Transverse colon (tissue), 4 donors: ENCODE measurements around the gene PPM1K. TPM values are rescaled to one million over a fixed set of nuclear protein-coding genes. Genes with fewer than 3 reads are reported as not detected.

Experiments
- DNase-seq: peaks from one replicate; pipeline ENCODE4 v3.0.0-alpha.2; 2019
- H3K27ac ChIP-seq, 4 donors: fragments of 200-600 bp; sonication (generic); 2 replicates each; pipeline ENCODE4 v1.5.1; 2016 to 2018; ENCODE audit warnings: inconsistent platforms in 4 of 4
- H3K27me3 ChIP-seq: fragments of 200-600 bp; sonication (generic); 2 replicates; pipeline ENCODE4 v1.5.1; 2017; ENCODE audit warnings: inconsistent platforms
- H3K36me3 ChIP-seq, 4 donors: fragments of 200-600 bp; sonication (generic); 2 replicates each; pipeline ENCODE4 v1.5.1; 2017 to 2019; ENCODE audit warnings: inconsistent platforms in 4 of 4
- H3K4me1 ChIP-seq, 4 donors: fragments of 200-600 bp; sonication (generic); 2 replicates each; pipeline ENCODE4 v1.5.1; 2017 to 2020; ENCODE audit warnings: inconsistent platforms in 4 of 4
- H3K4me3 ChIP-seq, 4 donors: fragments of 200-600 bp; sonication (generic); 1 replicate in 1 of 4; 2 replicates in 3 of 4; pipeline versions ENCODE4 v1.5.1 to v1.6.1; 2017 to 2019; ENCODE audit warnings: inconsistent platforms in 4 of 4
- H3K9me3 ChIP-seq, 2 donors: fragments of 200-600 bp; sonication (generic); 2 replicates each; pipeline ENCODE4 v1.5.1; 2017 to 2019; ENCODE audit warnings: inconsistent platforms in 2 of 2
- EP300 ChIP-seq: sonication (generic); formaldehyde crosslinking; IDR thresholded peaks from one replicate; pipeline ENCODE4 v1.6.1; 2017; ENCODE audit warnings: antibody characterized with exemption, low read depth
- POLR2A ChIP-seq: fragments of 450-650 bp; IDR thresholded peaks from one replicate; pipeline ENCODE4 v1.6.1; 2016; ENCODE audit warnings: antibody characterized with exemption, mild to moderate bottlenecking, moderate library complexity
- POLR2AphosphoS5 ChIP-seq, 3 donors: sonication (generic); formaldehyde crosslinking; IDR thresholded peaks; one replicate each; pipeline ENCODE4 v1.6.1; 2016; ENCODE audit warnings: antibody characterized with exemption in 3 of 3
- WGBS, 2 donors: methylation state at CpG; one replicate each; pipeline ENCODE4 v1.1.5; 2018; ENCODE audit warnings: low coverage in 1 of 2; 5-methylcytosine and 5-hydroxymethylcytosine counted together
- in situ Hi-C, 4 donors: fragments of 200-750 bp; cut with MboI; loops; one replicate each; pipeline versions ENCODE4 v1.15.0 to v1.15.1; 2017; ENCODE audit warnings: low sequenced_read_pairs in 3 of 4, low pct_ligation_motif_present in 1 of 4, low pct_unique_long_range_greater_than_20kb in 1 of 4
- intact Hi-C: fragments of 100-400 bp; cut with DNase I; formaldehyde crosslinking; loops from one replicate; pipeline ENCODE4 v1.15.1; 2023; ENCODE audit warnings: low total_unique reads
- total RNA-seq, 4 donors: library from RNA; depleted of rRNA; stranded (reverse); fragments of >200 nt; gene quantifications; one replicate each; pipeline ENCODE4 v1.1.0, GENCODE V29; 2016
- TF ChIP-seq, protein P1 (sequence below), 5 experiments: fragments of 200-600 bp in 3 of 5; fragments of 450-650 bp in 2 of 5; sonication (generic) in 3 of 5; IDR thresholded peaks; 1 replicate in 2 of 5; 2 replicates in 3 of 5; pipeline ENCODE4 v1.5.1; 2016 to 2017; ENCODE audit warnings: antibody characterized with exemption in 5 of 5, inconsistent platforms in 3 of 5, mild to moderate bottlenecking in 2 of 5, moderate library complexity in 1 of 5

Gene PPM1K
- total RNA-seq, 4 donors from 2014 or later, result 7.6 to 14.8 (median 9.0) TPM

DNA sequence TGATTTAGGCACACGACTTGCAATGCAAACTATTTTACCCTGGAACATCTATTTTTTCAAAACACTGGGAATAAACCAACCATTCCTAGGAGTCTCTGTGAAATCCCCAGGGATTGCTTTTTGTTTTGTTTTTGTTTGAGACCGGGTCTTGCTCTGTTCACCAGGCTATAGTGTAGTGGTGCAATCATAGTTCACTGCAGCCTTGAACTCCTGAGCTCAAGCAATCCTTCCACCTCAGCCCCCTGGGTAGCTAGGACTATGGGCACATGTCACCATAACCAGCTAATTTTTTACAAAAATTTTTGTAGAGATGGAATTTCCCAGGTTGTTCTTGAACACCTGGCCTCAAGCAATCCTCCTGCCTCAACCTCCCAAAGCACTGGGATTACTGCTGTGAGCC is 37.8 kb downstream of the PPM1K start:
- H3K27me3 ChIP-seq, result no peaks in the 10 kb centered on the region
- no peak overlapping the region for H3K4me3 ChIP-seq
- H3K9me3 ChIP-seq, result no peaks in the 10 kb centered on the region
- H3K27ac ChIP-seq, result no peak overlapping the region
- DNase-seq, result no peak
- in situ Hi-C loops (no loop called here), intact Hi-C loops (no loop called here)
- no peaks in the 10 kb centered on the region for H3K4me1 ChIP-seq
- WGBS, 2 donors, result 63 to 74% methylated on average over 2 of the region's 2 CpGs
- H3K36me3 ChIP-seq, result no peaks in the 10 kb centered on the region
- TF ChIP-seq, protein P1, sequence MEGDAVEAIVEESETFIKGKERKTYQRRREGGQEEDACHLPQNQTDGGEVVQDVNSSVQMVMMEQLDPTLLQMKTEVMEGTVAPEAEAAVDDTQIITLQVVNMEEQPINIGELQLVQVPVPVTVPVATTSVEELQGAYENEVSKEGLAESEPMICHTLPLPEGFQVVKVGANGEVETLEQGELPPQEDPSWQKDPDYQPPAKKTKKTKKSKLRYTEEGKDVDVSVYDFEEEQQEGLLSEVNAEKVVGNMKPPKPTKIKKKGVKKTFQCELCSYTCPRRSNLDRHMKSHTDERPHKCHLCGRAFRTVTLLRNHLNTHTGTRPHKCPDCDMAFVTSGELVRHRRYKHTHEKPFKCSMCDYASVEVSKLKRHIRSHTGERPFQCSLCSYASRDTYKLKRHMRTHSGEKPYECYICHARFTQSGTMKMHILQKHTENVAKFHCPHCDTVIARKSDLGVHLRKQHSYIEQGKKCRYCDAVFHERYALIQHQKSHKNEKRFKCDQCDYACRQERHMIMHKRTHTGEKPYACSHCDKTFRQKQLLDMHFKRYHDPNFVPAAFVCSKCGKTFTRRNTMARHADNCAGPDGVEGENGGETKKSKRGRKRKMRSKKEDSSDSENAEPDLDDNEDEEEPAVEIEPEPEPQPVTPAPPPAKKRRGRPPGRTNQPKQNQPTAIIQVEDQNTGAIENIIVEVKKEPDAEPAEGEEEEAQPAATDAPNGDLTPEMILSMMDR (IDR thresholded peaks at IDR 0.05), result no peak
- TF ChIP-seq POLR2A (no peak), EP300 (no peak), POLR2AphosphoS5 (IDR thresholded peaks at IDR 0.05) (no peak)

DNA sequence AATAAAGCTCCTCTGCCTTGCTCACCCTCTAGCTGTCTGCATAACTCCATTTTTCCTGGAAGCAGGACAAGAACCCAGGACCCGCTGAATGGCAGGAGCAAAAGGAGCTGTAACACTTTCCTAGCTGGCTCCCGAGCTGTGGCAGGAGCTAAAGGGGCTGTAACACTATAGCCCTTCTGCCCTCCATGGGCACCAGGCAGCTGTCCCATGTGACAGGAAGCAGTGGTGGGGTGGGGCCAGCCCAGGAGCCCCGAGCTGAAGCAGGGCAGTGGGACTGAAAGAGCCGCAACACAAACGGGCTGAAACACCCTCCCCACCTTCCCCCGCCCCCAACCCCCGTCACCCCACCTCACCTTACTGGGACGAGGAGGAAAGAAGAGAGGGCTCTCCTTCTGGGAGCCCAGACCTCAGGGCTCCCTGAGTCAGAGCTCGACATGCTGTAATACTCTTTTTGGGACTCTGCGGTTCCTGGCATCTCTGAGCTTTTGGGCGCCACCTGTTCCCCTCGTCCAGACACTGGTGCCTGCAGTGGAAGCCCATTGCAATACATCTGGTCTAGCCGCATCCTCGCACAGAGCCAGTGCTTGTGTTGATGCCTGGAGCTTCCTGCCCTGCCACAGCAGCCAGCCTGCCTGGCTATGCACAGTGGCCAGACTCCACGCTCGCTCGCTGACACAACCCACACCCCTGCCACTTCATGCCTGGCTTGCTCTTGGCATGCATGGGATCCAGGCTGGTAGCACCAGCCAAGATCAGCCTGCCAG is 39.4 kb downstream of the PPM1K start:
- WGBS, 2 donors, result 68% methylated on average over 16 of the region's 17 CpGs; no CpG with 5 or more reads in 1 of the 2 donors
- Histone ChIP-seq H3K9me3 (no peaks in the 10 kb centered on the region), H3K27me3 (no peaks in the 10 kb centered on the region), H3K36me3 (no peaks in the 10 kb centered on the region), H3K4me3 (no peak overlapping the region), H3K4me1 (no peaks in the 10 kb centered on the region), H3K27ac (no peak overlapping the region)
- peak; percentile 15 for DNase-seq
- intact Hi-C loops, result no loop called here
- in situ Hi-C loops, result no loop called here
- TF ChIP-seq, protein P1 (IDR thresholded peaks at IDR 0.05), result no peak
- TF ChIP-seq POLR2AphosphoS5 (IDR thresholded peaks at IDR 0.05), result no peak
- TF ChIP-seq EP300, result no peak

DNA sequence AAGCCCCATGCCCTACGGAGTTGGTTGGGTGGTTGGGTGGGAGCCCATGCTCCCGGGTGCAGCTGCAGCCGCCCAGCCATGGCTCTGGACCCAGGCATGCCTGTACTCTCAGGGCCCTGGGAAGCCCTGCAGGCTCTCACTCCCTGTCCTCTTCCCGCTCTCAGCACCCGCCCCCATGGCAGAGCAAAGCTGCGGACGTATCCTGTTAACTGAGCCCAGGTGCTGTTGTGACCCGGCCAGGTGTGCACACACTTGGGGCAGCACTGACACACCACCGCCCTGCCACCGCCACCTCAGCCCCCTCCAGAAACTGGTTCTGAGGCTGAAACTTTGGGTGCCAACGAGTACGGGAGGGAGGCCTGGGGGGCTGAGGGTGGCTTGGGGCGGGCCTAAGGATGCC is 40.3 kb downstream of the PPM1K start:
- no peak for DNase-seq
- intact Hi-C loops (no loop called here), in situ Hi-C loops (no loop called here)
- TF ChIP-seq, protein P1 (IDR thresholded peaks at IDR 0.05), result no peak
- TF ChIP-seq POLR2AphosphoS5 (IDR thresholded peaks at IDR 0.05), result no peak
- TF ChIP-seq EP300, result no peak
- no peak for TF ChIP-seq POLR2A
- 91% methylated on average over 13 of the region's 13 CpGs; no CpG with 5 or more reads in 1 of the 2 donors for WGBS, 2 donors
- no peaks in the 10 kb centered on the region for H3K27me3 ChIP-seq
- H3K9me3 ChIP-seq, result no peaks in the 10 kb centered on the region
- no peak overlapping the region for H3K27ac ChIP-seq
- H3K36me3 ChIP-seq, result no peaks in the 10 kb centered on the region
- H3K4me1 ChIP-seq, result no peaks in the 10 kb centered on the region
- H3K4me3 ChIP-seq, result no peak overlapping the region

DNA sequence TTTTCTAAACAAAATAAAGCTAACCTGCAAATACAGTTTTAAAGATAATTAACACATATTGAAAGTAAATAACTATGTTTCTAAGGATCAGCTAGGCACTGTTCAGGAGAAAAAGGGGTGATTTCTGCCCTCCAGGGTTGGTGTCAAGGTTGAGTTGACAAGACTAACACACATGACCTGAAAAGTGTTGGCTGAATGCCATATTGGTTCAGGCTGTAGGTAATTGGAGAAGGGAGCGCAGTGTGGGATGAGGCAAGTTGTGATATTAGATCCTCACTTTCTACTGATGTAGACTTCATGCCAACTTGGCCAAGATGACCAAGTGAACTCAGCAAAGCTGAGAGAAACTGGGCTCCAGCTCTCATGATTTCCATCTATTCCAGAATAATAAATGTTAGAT is 42.2 kb downstream of the PPM1K start:
- 97 to 100% methylated on average over 1 of the region's 1 CpG for WGBS, 2 donors
- Histone ChIP-seq H3K27ac (no peak overlapping the region), H3K9me3 (no peaks in the 10 kb centered on the region), H3K27me3 (no peaks in the 10 kb centered on the region), H3K4me3 (no peak overlapping the region), H3K36me3 (no peaks in the 10 kb centered on the region), H3K4me1 (no peaks in the 10 kb centered on the region)
- DNase-seq, result no peak
- TF ChIP-seq, protein P1 (IDR thresholded peaks at IDR 0.05), result no peak
- no peak for TF ChIP-seq POLR2AphosphoS5 (IDR thresholded peaks at IDR 0.05)
- TF ChIP-seq POLR2A, result no peak
- no peak for TF ChIP-seq EP300
- in situ Hi-C loops (no loop called here), intact Hi-C loops (no loop called here)
